ENCODE measurements around the gene JUND. TPM values are rescaled to one million over a fixed set of nuclear protein-coding genes. Genes with fewer than 3 reads are reported as not detected.

The JUND gene
- total RNA-seq, 1 experiment from 2014 or later, result 103 TPM

DNA sequence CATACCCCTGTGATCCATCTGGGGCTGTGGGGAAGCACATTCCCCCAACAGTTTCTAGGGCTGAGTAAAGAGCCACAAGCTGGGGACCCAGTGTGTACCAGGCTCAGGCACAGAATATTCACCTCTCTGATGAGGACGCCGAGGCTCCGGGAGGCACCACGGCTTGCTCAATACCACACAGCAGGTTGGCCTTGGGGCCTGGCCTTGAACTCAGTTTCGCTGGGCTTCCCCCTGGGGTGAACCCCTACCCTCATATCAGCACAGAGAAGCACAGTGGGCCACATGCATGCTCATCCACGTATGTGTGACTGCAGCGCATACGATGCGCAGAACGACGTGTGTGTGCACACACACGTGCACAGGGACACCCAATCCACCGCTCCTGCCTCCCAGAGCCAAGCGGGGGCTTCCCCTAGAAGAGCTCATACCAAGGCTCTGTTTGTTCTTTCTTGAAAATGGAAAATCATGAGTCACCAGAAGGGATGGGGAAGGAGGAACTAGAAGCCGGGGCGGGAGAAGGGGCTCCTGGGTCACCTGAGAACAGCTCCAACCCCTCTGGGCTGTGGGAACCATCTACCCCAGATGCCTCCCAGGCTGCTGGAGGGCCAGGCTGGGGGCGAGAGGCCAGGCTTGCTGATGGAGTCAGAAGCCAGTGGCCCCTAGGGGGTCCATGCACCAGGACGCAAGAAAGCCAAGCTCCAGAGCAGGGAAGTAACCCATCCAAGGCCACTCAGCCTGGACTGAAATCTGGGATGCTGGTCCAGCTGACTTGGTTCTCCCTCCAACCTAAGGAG lies 50.3 kb downstream of the JUND start:
- H3K4me2 ChIP-seq (ENCODE audit: insufficient read depth, insufficient read length, low read length), result no peak overlapping the region
- H3K27me3 Mint-ChIP-seq (ENCODE audit: low read depth), result peaks cover 44% of the 10 kb centered on the region
- no CpG with 5 or more reads among the region's 18 CpGs for WGBS (ENCODE audit: extremely low coverage, insufficient read length, low lambda C conversion rate)

More for the DNA sequence above, 50.3 kb downstream of the JUND start:
- peaks cover 32 to 36% of the 10 kb centered on the region in 2 experiments for H3K4me1 Mint-ChIP-seq
- Histone ChIP-seq H2BK15ac (ENCODE audit: low read depth, low read length) (no peak overlapping the region), H3K27ac (ENCODE audit: insufficient read length, low read depth, low read length) (no peak overlapping the region), H3K9ac (ENCODE audit: extremely low read depth, insufficient read length, low read length) (no peak overlapping the region), H2BK5ac (ENCODE audit: insufficient read length, low read length) (no peak overlapping the region), H4K91ac (ENCODE audit: insufficient read length, low read depth, low read length) (no peak overlapping the region), H3K4ac (ENCODE audit: low read depth, low read length) (no peak overlapping the region), H2BK120ac (ENCODE audit: low read depth, low read length, poor library complexity, severe bottlenecking) (no peak overlapping the region), H3T11ph (ENCODE audit: low read length) (no peak overlapping the region), H3K23me2 (ENCODE audit: insufficient read length, low read depth, low read length, poor library complexity, severe bottlenecking) (peaks cover 16% of the 10 kb centered on the region), H4K5ac (ENCODE audit: insufficient read length, low read depth, low read length) (no peak overlapping the region), H3K27me3 (ENCODE audit: insufficient read depth, low read length) (no peaks in the 10 kb centered on the region), H2BK12ac (ENCODE audit: insufficient read length, low read depth, low read length) (no peak overlapping the region), H4K20me1 (ENCODE audit: control insufficient read depth, insufficient read depth, insufficient read length) (no peaks in the 10 kb centered on the region), H3K18ac (ENCODE audit: insufficient read length, low read depth, low read length) (no peak overlapping the region), H2BK20ac (ENCODE audit: low read depth, low read length, poor library complexity, severe bottlenecking) (no peak overlapping the region), H3K4me1 (ENCODE audit: insufficient read depth, low read length) (no peaks in the 10 kb centered on the region; the same call in 1 of the 2 replicates), H3K79me2 (ENCODE audit: insufficient read depth, low read length) (no peaks in the 10 kb centered on the region), H3K14ac (ENCODE audit: insufficient read depth, low read length) (no peak overlapping the region), H2AK5ac (ENCODE audit: insufficient read length, low read length) (no peak overlapping the region), H3K56ac (ENCODE audit: insufficient read length, low read depth, low read length) (no peak overlapping the region), H3K23ac (ENCODE audit: insufficient read length, low read depth, low read length) (no peak overlapping the region), H2AFZ (ENCODE audit: low read length) (no peak overlapping the region), H3K79me1 (ENCODE audit: insufficient read depth, low read depth, low read length, poor library complexity, severe bottlenecking) (no peaks in the 10 kb centered on the region), H3K9me3 (ENCODE audit: control insufficient read depth, low read depth, low read length) (no peaks in the 10 kb centered on the region), H4K8ac (replicated peaks; ENCODE audit: insufficient read length, low read depth, low read length) (no peak overlapping the region)
- H3K9me3 Mint-ChIP-seq, result peaks cover 0 to 6% of the 10 kb centered on the region in 2 experiments; a peak in 2 of 5 replicates
- peak overlapping the region in 2 of 3 experiments; percentile 71 to 82; a peak in 2 of 7 replicates for H3K27ac Mint-ChIP-seq
- H3K4me3 Mint-ChIP-seq, result peak overlapping the region in 1 of 2 experiments; percentile 19; a peak in 1 of 5 replicates
- TF ChIP-seq, protein P1, sequence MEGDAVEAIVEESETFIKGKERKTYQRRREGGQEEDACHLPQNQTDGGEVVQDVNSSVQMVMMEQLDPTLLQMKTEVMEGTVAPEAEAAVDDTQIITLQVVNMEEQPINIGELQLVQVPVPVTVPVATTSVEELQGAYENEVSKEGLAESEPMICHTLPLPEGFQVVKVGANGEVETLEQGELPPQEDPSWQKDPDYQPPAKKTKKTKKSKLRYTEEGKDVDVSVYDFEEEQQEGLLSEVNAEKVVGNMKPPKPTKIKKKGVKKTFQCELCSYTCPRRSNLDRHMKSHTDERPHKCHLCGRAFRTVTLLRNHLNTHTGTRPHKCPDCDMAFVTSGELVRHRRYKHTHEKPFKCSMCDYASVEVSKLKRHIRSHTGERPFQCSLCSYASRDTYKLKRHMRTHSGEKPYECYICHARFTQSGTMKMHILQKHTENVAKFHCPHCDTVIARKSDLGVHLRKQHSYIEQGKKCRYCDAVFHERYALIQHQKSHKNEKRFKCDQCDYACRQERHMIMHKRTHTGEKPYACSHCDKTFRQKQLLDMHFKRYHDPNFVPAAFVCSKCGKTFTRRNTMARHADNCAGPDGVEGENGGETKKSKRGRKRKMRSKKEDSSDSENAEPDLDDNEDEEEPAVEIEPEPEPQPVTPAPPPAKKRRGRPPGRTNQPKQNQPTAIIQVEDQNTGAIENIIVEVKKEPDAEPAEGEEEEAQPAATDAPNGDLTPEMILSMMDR (conservative IDR thresholded peaks at IDR 0.05), result no peak
- no peaks in the 10 kb centered on the region for H3K36me3 Mint-ChIP-seq (ENCODE audit: insufficient read depth in 1 of 3, low read depth in 3 of 3)
- DNase-seq, result no peak

All from H9 (cell line).